ENCODE data around the gene TMEM116. TPM values are rescaled to one million over a fixed set of nuclear protein-coding genes. Genes with fewer than 3 reads are reported as not detected.

The TMEM116 gene
- total and polyA plus RNA-seq, 10 of the 15 experiments (the other 5 are each of a cell fraction or from before 2014, with no cell fraction given) = 6.0 to 25.7 (median 8.5) TPM

DNA sequence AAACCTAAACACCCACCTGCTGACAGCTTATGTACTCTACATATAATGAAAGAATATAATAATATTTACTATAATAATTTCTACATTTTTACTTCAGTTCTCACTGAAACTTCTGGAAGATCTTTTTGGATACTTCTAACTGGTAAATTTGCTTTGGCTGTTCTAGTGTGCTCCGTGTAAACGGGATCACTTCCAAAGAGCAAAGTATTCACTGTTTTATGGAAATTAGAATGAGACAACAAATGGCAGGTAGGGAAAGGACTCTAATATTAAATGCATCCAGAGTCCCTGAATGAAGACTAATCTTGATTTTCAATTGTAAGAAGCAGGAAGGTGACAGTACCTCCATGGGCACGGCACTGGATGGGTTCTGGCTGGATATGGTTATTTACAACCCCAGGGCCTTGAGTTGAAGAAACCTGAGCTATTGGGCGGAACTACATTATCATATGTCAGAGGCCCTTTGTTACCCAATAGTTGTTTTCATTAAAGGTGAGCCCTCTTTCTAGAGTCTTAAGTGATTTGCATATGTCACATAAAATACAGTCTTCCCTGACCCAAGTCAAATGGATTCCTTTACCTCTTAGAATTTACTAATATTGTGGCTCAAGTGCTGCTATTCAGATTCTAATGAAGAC lies 10.9 kb upstream of the TMEM116 start:
- H3K27ac ChIP-seq (ENCODE audit: control insufficient read depth, insufficient read depth) = no peak overlapping the region
- H3K4me1 ChIP-seq (ENCODE audit: control insufficient read depth, insufficient read depth, low read length) = peaks cover 6% of the 10 kb centered on the region
- 100% methylated on average over 4 of the region's 4 CpGs for WGBS (ENCODE audit: insufficient coverage, insufficient replicate concordance, low lambda C conversion rate, missing lambda C conversion rate)
- RAD21 ChIA-PET (ENCODE audit: unreplicated experiment) = interaction anchor here (1.0 to 2.1 kb wide), 4 partner anchors 9 to 79 kb away, joined by 3 to 7 read pairs (median 6); partner anchors contain the start of genes ERP29 and TMEM116
- no TSS peak for BruUV-seq (replicated peaks)
- intact Hi-C loops (cut with micrococcal nuclease; ENCODE audit: unreplicated experiment) (no loop called here), in situ Hi-C loops (cut with MboI) (no loop called here)
- H4K20me1 ChIP-seq (ENCODE audit: control insufficient read depth, insufficient read depth) = peaks cover 13% of the 10 kb centered on the region; the same call in 1 of the 2 replicates
- CTCF ChIA-PET = interaction anchor here (0.6 to 1.9 kb wide), 3 partner anchors 19 to 1080 kb away, joined by 3 to 5 read pairs (median 4); no protein-coding TSS in a partner anchor
- H3K4me3 ChIP-seq = no peak overlapping the region
- H2AFZ ChIP-seq (ENCODE audit: control insufficient read depth, low read depth, low read length) = no peak overlapping the region
- H3K4me2 ChIP-seq (ENCODE audit: control insufficient read depth, insufficient read depth) = no peak overlapping the region
- FAIRE-seq = no peak
- no peak overlapping the region for H3K9ac ChIP-seq (ENCODE audit: control insufficient read depth, insufficient read depth, low read length)
- POLR2A ChIA-PET = interaction anchor here (0.6 to 1.2 kb wide), 3 partner anchors 10 to 83 kb away, joined by 3 read pairs; no protein-coding TSS in a partner anchor
- SMC1A ChIA-PET (ENCODE audit: uncharacterized antibody, unreplicated experiment) = interaction anchor here (0.7 to 1.7 kb wide), 9 partner anchors 9 to 363 kb away, joined by 3 to 6 read pairs (median 3); no protein-coding TSS in a partner anchor
- DNase-seq (ENCODE audit: low read depth, low spot score) = no peak
- no peaks in the 10 kb centered on the region for H3K27me3 ChIP-seq (replicated peaks in 1 of 2; ENCODE audit: control insufficient read depth in 2 of 2, insufficient read depth in 2 of 2, low read length in 1 of 2)
- H3K36me3 ChIP-seq (ENCODE audit: control insufficient read depth in 2 of 2, insufficient read depth in 2 of 2, low read length in 1 of 2) = peaks cover 16 to 32% of the 10 kb centered on the region in 2 experiments
- peaks cover 15% of the 10 kb centered on the region for H3K79me2 ChIP-seq (ENCODE audit: control insufficient read depth, insufficient read depth, low read length)
- TF ChIP-seq, protein P1, sequence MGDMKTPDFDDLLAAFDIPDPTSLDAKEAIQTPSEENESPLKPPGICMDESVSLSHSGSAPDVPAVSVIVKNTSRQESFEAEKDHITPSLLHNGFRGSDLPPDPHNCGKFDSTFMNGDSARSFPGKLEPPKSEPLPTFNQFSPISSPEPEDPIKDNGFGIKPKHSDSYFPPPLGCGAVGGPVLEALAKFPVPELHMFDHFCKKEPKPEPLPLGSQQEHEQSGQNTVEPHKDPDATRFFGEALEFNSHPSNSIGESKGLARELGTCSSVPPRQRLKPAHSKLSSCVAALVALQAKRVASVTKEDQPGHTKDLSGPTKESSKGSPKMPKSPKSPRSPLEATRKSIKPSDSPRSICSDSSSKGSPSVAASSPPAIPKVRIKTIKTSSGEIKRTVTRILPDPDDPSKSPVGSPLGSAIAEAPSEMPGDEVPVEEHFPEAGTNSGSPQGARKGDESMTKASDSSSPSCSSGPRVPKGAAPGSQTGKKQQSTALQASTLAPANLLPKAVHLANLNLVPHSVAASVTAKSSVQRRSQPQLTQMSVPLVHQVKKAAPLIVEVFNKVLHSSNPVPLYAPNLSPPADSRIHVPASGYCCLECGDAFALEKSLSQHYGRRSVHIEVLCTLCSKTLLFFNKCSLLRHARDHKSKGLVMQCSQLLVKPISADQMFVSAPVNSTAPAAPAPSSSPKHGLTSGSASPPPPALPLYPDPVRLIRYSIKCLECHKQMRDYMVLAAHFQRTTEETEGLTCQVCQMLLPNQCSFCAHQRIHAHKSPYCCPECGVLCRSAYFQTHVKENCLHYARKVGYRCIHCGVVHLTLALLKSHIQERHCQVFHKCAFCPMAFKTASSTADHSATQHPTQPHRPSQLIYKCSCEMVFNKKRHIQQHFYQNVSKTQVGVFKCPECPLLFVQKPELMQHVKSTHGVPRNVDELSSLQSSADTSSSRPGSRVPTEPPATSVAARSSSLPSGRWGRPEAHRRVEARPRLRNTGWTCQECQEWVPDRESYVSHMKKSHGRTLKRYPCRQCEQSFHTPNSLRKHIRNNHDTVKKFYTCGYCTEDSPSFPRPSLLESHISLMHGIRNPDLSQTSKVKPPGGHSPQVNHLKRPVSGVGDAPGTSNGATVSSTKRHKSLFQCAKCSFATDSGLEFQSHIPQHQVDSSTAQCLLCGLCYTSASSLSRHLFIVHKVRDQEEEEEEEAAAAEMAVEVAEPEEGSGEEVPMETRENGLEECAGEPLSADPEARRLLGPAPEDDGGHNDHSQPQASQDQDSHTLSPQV (IDR thresholded peaks at IDR 0.05) = no peak
- 0 out of 2 replicates have a peak, but pooled peaks have one; percentile 40 for TF ChIP-seq PML (IDR thresholded peaks at IDR 0.05; ENCODE audit: low read length)
- no peak for ATAC-seq
- H3K9me3 ChIP-seq (replicated peaks; ENCODE audit: control insufficient read depth, insufficient read depth, low read length) = no peaks in the 10 kb centered on the region

Data from GM12878 (cell line).